ENCODE measurements around the gene PRSS33. TPM values are rescaled to one million over a fixed set of nuclear protein-coding genes. Genes with fewer than 3 reads are reported as not detected.

The PRSS33 gene
- total and polyA plus RNA-seq, 8 donors, result 0.13 to 0.75 (median 0.25) TPM; not detected in 2

- Histone ChIP-seq H3K27ac (no peak overlapping the region), H3K36me3 (no peaks in the 10 kb centered on the region), H3K4me1 (peaks cover 0 to 7% of the 10 kb centered on the region in 2 donors), H3K4me3 (no peak overlapping the region), H3K9me3 (no peaks in the 10 kb centered on the region), H3K27me3 (peaks cover 0 to 18% of the 10 kb centered on the region in 2 donors)
- no peak for TF ChIP-seq CTCF (IDR thresholded peaks at IDR 0.05)
- ATAC-seq (no peak), DNase-seq (no peak)
- intact Hi-C loops (cut with DNase I), result no loop called here
These were observed 37.8 kb upstream of the PRSS33 start for GRCh38 chr16:2825049-2825742.

- H3K27ac ChIP-seq, result no peak overlapping the region
- H3K4me1 ChIP-seq, result peaks cover 0 to 1% of the 10 kb centered on the region in 2 donors
- H3K9me3 ChIP-seq, result no peaks in the 10 kb centered on the region
- no peak for TF ChIP-seq CTCF (IDR thresholded peaks at IDR 0.05)
- H3K27me3 ChIP-seq, result peaks cover 0 to 18% of the 10 kb centered on the region in 2 donors
- no peaks in the 10 kb centered on the region for H3K36me3 ChIP-seq
- DNase-seq (no peak), ATAC-seq (no peak)
- no peak overlapping the region for H3K4me3 ChIP-seq
- intact Hi-C loops (cut with DNase I), result no loop called here
These were observed 37.3 kb upstream of the PRSS33 start for GRCh38 chr16:2824626-2825025.

- H3K4me3 ChIP-seq, result no peak overlapping the region
- H3K4me1 ChIP-seq, result no peaks in the 10 kb centered on the region
- H3K27me3 ChIP-seq, result peaks cover 0 to 29% of the 10 kb centered on the region in 2 donors
- ATAC-seq, result no peak
- DNase-seq, result no peak
- intact Hi-C loops (cut with DNase I), result no loop called here
- no peak for TF ChIP-seq CTCF (IDR thresholded peaks at IDR 0.05)
- no peaks in the 10 kb centered on the region for H3K9me3 ChIP-seq
- no peak overlapping the region for H3K27ac ChIP-seq
- H3K36me3 ChIP-seq, result no peaks in the 10 kb centered on the region
These were observed 35.1 kb upstream of the PRSS33 start for GRCh38 chr16:2822496-2822895.

GRCh38 chr16:2822158-2822495 lies 34.8 kb upstream of the PRSS33 start:
- Histone ChIP-seq H3K4me1 (no peaks in the 10 kb centered on the region), H3K9me3 (no peaks in the 10 kb centered on the region), H3K36me3 (no peaks in the 10 kb centered on the region), H3K4me3 (no peak overlapping the region), H3K27me3 (peaks cover 0 to 33% of the 10 kb centered on the region in 2 donors), H3K27ac (no peak overlapping the region)
- DNase-seq (no peak), ATAC-seq (no peak)
- no peak for TF ChIP-seq CTCF (IDR thresholded peaks at IDR 0.05)
- intact Hi-C loops (cut with DNase I), result no loop called here

GRCh38 chr16:2821487-2822157 lies 34.3 kb upstream of the PRSS33 start:
- no peak for TF ChIP-seq CTCF (IDR thresholded peaks at IDR 0.05)
- Histone ChIP-seq H3K36me3 (no peaks in the 10 kb centered on the region), H3K27ac (no peak overlapping the region), H3K27me3 (peaks cover 0 to 38% of the 10 kb centered on the region in 2 donors), H3K4me3 (no peak overlapping the region), H3K9me3 (no peaks in the 10 kb centered on the region), H3K4me1 (no peaks in the 10 kb centered on the region)
- intact Hi-C loops (cut with DNase I), result no loop called here
- ATAC-seq (no peak), DNase-seq (no peak)

Data from left lung (tissue), 10 donors.